HG03108 (cell line): ENCODE data around the gene AKAP6.
"Not testable (repeated sequence)": the region's sequence is repeated elsewhere in the genome, so short reads cannot be mapped to it uniquely, and the experiment has no call there.

Experiments used
- ATAC-seq: cut with Tn5 transposase; IDR thresholded peaks from one replicate; pipeline ENCODE4 v1.9.1; 2021; ENCODE audit warnings: moderate library complexity; ENCODE audit not compliant: unreplicated experiment

AKAP6 gene

DNA sequence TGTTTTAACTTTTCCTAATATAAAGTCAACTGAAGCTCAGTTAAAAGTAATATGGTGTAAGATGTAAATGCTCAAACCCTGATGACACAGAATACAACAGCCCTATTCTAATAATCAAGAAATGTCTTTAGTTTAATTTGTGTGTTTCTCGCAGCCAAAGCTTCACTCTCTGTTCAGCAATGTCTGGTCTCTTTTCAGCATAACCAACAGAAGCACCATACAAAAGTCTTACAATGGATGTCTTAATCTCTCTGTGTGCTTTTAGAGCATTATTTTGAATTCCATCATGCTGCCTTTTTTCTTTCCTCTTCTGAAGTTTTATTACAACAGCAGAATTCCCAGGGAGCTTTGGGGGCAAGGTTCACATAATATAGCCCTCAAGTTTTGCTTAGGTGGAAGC is 399.4 kb downstream of the AKAP6 start:
- ATAC-seq: no peak

DNA sequence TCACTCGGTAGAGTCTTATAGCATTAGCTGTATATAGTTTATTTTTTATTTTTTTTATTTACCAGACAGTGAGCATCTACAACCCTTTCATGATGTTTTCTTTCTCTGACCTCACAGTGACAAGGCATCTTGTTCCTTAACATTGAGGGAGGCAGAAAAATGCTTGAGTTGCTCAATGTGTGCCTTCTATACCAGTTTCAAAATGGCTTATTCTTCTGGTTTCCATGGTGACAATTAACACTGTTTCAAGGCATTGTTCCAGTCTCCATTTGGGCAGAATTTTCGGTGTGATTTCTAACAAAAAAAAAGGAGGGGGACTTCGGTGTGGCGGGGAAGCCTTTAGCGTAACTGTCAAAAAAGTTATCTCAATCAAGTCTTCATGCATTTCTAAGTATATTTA is 399.9 kb downstream of the AKAP6 start:
- no peak for ATAC-seq

DNA sequence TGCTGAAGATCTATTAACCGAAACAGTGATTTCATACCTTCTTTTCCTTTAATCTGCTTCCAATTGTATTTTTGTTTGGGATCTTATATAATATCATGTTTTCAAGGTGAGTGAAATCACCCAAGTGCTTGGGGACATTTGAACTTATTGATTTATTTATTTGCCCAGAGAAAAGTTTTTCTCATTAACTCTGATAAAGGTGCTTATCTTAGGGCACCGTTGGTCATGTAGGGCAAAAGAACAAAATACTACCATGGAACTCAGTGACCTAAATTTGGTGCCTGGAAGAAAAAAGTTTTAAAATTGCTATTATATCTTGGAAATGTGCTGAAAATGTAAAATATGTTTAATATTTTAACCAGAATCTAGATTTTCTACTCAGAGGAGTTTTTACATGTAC is 402.2 kb downstream of the AKAP6 start:
- no peak for ATAC-seq

DNA sequence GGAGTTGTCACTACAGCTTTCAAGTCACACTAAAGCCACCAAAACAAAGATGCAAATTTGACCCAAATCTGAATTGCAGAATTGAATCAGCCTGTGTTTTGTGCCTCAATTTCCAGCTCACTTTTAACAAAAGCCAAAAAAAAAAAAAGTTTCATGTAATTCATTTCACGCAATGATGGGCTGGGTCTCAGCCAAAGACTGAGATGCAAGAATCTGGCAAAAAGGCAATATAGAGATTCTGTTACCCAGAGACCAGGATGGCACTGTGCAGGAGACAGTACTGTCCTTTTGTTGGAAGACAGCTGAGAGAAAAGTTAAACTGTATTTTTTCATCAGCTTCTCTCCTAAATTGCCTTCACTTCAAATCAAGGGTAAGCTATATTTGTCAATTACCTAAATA is 403.9 kb downstream of the AKAP6 start:
- no peak for ATAC-seq

DNA sequence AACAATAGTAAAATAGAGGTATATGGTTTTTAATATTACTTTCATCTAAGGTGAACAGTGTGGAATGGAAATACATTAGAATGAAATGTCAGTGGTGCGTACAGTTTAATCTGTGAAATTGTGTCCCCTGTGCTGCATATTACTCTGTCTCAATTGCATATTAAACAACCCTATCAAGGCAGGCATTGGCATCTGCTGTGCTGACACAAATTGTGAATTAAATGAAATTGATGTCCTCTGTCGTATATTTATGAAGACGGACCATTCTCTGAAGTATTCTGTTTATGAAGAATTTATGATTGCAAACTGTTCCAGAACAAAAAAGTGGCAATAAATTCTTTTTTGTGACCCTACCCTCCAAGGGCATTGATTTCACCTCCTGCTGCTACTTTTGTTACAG is 405.2 kb downstream of the AKAP6 start:
- ATAC-seq: no peak

DNA sequence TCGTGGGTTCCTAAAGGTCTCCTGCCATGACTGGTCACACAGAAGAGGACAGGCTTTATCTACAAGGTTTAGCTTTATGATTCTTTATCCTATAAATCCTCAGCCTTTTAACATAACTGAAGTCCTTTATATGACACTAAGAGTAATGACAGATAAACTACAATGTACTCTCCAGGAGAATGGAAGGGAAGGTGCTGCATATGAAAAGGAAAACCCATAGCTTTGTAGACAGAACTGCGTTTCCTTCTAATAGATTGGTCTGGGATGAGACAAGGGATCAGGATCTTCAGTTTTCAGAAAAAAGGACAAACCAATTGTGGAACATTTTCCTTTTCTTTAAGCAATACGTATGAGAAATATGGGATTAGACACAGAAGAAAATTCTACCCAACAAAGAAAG is 408.5 kb downstream of the AKAP6 start:
- ATAC-seq: no peak

DNA sequence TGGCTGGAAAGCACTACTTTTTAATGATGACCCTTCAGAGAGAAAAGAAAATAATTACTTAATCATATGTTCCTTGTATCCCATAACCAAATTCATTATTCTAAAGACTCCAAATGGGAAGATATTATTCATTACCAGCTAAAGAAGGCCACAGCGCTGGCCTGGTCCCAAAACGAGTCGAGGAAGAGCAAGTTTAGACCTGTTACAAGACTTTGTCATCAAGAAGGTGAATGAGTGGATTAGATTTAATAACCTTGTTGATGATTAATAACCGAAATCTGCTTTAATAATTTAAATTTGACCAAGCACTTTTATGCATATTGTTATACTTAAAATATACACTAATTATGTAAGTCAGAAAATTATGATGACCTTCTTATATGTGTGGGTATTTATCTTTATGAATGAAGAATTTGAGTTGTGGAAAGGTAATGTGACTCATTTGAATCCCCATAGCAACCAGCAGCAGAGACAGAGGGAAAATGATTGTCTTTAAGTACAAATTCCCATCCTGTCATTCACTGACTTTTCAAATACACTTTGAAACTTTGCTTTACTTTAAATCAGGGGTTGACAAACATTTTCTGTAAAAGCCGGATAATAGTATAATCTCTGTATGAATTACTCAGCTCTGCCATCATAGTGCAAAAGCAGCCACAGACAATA is 409.2 kb downstream of the AKAP6 start:
- ATAC-seq: no peak

DNA sequence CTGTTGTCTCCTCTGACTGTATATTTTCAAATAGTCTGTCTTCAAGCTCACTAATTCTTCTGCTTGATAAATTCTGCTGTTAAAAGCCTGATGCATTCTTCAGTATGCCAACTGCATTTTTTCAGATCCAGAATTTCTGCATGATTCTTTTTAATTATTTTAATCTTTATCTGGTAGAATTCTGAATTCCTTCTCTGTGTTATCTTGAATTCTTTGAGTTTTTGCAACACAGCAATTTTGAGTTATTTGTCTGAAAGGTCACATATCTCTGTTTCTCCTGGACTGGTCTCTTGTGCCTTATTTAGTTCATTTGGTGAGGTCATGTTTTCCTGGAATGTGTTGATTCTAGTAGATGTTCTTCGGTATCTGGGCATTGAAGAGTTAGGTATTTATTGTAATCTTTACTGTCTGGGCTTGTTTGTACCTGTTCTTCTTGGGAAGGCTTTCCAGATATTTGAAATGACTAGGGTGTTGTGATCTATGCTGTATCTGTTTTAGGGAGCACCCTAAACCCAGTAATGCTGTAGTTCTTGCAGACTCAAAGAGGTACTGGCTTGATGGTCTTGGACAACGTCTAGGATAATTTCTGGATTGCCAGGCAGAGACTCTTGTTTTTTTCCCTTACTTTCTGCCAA is 415.8 kb downstream of the AKAP6 start:
- no peak for ATAC-seq

DNA sequence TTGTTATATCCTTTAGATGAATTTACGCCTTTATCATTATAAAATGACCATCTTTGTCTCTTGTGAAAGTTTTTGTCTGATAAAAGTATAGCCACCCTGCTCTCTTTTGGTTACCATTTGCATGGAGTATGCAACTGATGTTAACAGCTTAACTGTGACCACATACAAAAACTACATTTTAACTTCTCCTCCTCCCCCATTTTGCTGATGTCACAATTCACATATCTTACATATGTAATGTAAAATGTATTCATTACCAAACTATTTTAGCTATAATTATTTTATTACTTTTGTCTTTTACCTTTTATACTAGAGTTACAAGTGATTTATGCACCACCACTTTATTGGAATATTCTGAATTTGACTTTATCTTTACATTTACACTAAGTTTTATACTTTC is 425.1 kb downstream of the AKAP6 start:
- ATAC-seq: no peak

DNA sequence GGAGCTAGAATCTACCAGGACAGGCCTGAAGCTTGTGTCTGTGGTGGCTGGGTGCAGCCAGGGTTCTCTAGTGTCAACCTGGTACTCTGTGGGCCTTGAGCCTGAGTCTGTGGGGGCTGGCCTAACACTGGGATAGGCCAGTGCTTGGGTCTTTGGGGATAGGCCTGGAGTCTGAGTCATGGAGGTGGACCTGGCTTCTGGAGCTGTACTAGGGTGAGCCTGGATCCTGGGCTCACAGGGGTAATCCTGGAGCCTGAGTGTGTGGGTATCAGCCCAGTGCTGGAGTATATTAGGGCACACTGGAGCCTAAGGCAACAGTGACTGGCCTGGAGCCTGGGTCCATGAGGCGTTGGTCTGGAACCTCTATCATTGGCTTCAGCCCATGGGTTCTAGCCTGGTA is 427.1 kb downstream of the AKAP6 start:
- no peak for ATAC-seq

DNA sequence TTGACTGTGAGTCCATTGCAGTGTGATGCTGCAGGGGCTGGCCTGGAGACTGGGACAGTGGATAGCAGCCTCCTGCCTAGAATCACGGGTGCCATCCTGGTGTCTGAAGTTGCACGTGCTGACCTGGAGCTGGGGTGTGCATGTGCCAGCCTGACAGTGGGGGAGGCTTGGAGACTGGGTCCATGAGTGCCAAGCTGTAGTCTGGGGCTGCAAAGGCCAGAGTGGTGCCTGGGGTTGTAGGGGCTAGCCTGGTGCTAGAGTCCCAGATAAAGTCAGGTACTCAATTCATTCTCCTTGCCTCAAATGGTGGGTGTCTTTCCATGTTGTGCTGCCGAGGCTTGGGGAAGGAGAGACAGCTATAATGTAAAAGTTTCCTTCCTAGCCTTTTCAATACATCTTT is 427.7 kb downstream of the AKAP6 start:
- ATAC-seq: no peak

DNA sequence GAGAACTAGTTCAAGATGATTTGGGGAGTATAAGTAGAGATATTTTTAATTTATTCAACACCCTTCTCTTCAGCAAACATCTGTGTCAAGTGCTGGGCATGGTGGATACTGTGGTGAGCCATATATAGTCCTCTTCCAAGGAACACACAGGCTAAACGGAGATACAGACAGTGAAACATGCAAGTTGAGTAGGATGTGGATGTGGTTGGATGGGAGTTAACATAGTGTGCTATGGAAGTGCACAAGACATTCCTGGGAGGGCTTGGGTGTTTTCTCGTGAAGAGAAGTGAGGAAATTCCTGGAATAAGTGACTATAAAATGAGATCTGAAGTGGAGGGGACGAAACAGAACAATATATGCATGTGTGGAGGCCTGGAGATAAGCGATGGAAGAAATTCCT is 428.5 kb downstream of the AKAP6 start:
- ATAC-seq: no peak

DNA sequence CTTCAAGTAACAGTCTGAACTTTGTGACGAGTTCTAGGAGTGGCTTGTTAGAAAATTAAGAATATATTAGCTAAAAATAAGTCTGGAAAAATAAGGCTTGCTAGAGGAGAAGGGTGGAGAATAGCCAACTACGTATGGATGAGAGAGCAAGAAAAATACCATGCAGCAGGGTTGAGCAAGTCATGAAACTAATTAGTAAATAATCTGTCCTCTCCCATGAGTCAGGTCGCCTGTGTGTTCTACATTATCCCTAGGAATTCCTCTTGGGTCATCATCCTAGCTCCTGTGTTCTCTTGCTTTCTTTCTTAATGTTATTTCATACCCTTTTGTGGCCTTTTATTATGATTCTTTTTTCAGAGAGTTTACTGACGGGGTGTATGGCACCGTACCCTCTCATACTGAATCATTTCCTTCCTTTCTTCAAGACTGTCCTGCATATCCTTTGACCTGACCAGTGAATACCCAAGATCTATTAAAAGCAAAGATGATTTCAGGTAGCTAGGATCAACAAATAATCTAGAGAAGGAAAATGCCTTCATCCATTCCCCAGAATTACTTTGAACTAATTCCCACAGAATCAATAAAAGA is 432.4 kb downstream of the AKAP6 start:
- no peak for ATAC-seq

DNA sequence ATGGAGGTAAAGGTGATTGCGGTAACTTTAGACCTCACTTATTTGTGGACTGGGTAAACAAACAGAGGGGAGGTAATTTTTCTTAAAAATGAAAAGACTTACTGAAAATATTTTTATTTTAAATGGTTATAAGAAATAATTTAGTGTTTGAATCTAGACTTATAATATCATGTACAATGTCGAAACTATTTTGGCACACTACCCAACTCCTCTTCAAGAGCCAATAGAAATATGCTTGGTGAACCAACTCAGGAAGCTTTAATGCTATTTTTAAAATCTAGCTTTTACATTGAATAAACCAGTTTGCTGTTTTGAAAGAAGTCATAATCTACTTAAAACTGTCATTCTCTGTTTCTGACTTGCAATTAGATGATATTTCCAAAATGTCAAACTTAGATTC is 433.8 kb downstream of the AKAP6 start:
- ATAC-seq: no peak

DNA sequence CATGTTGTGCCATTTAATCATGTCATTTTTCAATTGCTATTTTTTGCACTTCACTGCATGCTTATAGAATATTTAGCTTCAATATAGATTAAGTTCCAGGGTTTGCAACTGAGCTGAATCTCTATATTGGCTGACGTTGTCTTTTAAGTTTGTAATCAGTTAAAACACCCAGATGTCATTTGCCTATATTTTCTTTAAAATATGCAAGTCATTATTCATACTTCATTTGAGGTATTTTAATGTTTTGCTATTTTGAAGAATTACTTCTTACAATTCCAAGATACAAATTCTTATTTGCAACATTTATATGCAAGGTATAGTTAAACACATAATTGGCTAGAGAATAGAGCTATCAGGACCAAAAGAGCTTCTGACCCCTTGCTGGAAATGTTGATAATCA is 434.6 kb downstream of the AKAP6 start:
- ATAC-seq: no peak

DNA sequence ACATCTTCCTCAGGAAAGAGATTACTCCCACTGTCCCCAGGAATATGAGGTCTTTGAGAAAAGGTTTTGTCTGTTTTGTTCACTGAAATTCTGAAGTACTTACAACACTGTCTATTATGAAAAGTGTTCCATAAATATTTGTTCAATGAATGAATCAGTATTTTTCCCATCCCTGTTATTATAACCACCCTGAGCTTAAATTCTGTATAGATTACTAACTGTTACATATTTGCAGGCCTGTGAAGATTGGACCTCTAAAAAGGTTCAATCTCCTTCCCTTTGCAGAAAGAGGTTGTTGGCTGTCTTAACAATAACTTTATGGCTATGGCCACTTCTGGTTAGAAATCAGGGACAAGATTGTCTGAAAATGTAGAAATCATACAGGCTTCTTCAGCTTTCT is 435.0 kb downstream of the AKAP6 start:
- ATAC-seq: no peak

DNA sequence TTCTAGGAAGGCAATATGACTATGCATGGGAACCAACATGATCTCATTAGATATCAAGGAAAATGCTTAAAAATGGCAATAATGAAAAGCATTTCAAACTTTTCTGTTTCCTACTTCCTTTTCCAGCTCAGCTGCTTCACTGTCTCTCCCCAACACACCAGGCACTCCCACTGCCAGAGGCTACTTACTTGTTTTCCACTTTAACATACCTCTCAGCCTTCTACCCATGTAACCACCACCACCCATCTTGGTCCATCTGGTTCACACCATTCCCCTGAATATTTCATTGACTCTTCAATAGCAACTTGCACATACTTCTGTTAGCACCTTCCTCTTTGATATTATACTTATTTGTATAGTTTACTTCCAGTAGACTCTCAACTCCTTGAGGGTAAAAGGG is 441.3 kb downstream of the AKAP6 start:
- no peak for ATAC-seq

DNA sequence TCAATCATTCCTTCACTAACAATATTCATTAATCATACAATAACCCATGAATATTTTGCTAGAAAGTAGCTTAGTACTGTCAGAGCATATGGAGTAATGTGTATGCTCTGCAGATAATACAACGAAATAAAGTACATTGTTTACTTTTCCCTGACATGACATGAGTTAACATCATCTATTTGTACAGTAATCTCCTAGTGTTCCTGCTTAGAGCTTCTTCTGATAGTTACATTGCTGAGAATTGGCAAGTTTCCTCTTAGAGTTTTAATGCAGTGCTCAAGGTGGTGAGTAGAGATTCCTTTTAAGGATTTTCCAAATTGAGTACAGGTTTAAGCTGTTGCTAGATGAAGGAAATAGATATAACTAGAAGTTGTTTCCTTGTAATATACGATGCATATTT is 445.1 kb downstream of the AKAP6 start:
- no peak for ATAC-seq

DNA sequence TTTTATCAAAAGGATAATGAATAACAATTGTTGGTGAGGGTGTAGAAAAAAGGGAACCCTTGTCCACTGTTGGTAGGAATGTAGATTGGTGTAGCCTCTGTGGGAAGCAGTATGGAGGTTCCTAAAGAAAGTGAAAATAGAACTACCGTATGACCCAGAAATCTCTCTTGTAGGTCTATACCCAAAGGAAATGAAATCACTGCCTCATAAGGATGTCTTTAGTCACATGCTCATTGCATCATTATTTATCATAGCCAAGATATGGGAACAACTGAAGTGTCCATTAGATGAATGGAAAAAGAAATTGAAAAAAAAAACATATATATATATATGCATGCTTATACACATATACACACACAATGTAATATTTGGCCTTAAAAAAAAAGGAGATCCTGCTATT is 450.7 kb downstream of the AKAP6 start:
- ATAC-seq: no peak

DNA sequence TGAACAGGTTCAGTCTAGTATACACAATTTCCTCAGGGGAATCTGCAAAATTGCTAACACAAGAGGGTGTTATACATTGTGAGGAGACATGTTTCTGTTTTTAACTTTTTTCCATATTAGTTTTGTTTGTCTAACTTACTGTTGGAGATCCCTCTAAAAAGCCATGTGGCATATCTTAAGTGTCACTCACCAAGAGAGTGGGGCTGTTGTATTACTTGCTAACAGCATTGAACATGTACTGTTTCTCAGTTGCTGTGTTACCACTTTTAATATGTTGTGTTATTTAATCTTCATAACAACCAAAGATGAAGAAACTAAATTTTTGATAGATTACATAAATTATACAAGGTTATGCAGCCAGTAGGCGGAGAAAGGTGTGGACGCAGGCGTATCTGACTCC is 455.3 kb downstream of the AKAP6 start:
- ATAC-seq: no peak

DNA sequence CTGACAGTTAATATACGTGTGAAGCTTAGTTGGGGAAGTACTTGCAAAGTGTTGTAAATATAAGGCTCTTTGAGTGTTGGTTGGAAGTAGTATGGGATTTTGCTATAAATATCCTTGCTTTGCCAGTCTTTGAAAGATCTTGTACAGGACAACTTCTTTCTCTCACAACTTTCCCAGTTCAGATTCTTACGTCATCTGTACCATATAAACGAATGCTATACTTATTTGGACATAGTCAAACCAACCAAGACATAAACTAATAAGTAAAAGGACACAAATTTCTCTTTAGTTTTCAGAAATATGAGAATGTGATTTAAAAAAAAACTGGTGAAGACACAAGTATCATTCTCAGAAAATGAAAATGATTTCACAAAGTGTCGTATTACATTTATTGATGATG is 456.5 kb downstream of the AKAP6 start:
- no peak for ATAC-seq

DNA sequence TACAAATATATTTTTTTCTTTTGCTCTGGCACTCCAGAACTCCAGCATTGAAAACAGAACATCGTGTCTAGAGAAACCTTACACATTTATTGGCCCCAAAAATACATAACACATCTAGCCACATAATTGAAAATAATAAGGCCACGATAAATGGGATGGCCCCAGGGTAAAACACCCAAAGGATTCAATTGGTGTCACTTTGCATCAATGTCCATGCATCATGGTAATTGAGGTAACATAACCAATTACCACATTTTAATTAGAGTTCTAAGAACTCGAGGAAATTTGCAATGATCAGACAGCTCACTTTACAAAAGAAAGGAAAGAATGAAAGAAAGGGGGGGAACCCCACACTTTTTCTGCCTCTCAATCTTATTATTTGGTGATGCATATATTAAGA is 457.8 kb downstream of the AKAP6 start:
- ATAC-seq: no peak

DNA sequence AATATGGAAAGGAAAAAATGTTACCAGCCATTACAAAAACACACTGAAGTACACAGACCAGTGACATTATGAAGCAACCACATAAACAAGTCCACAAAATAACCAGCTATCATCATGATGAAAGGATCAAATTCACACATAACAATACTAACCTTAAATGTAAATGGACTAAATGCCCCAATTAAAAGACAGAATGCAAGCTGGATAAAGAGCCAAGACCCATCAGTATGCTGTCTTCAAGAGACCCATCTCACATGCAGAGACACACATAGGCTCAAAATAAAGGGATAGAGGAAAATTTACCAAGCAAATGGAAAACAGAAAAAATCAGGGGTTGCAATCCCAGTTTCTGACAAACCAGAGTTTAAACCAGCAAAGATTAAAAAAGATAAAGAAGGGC is 463.9 kb downstream of the AKAP6 start:
- ATAC-seq: not testable (repeated sequence)
